ENCODE results near the gene ZNF701. TPM values are rescaled to one million over a fixed set of nuclear protein-coding genes. Genes with fewer than 3 reads are reported as not detected.
"Not testable (repeated sequence)": the region's sequence is repeated elsewhere in the genome, so short reads cannot be mapped to it uniquely, and the experiment has no call there.

The ZNF701 gene
- total RNA-seq, 3 donors from 2014 or later: 14.6 to 27.5 (median 21.0) TPM

GRCh38 chr19:52541608-52542007, 28.5 kb upstream of the ZNF701 start:
- no peaks in the 10 kb centered on the region for H3K36me3 ChIP-seq
- no peaks in the 10 kb centered on the region for H3K4me1 ChIP-seq
- no peak for DNase-seq (ENCODE audit: low spot score in 2 of 2)
- no peaks in the 10 kb centered on the region for H3K27me3 ChIP-seq
- TF ChIP-seq CTCF (IDR thresholded peaks at IDR 0.05): no peak
- TF ChIP-seq POLR2A (IDR thresholded peaks at IDR 0.05): no peak
- no peak for TF ChIP-seq POLR2AphosphoS5 (IDR thresholded peaks at IDR 0.05)
- intact Hi-C loops (cut with DNase I; ENCODE audit: low total_unique reads): no loop called here
- H3K4me3 ChIP-seq: no peak overlapping the region
- no peak overlapping the region for H3K27ac ChIP-seq
- no peaks in the 10 kb centered on the region for H3K9me3 ChIP-seq

GRCh38 chr19:52542541-52542940, 27.5 kb upstream of the ZNF701 start:
- H3K36me3 ChIP-seq; H3K9me3 ChIP-seq; H3K27ac ChIP-seq; DNase-seq (ENCODE audit: low spot score in 2 of 2); H3K27me3 ChIP-seq; H3K4me1 ChIP-seq; H3K4me3 ChIP-seq; intact Hi-C loops (cut with DNase I; ENCODE audit: low total_unique reads): not testable (repeated sequence)

- intact Hi-C loops (cut with DNase I; ENCODE audit: low total_unique reads): no loop called here
- H3K27me3 ChIP-seq: no peaks in the 10 kb centered on the region
- H3K4me3 ChIP-seq: no peak overlapping the region
- DNase-seq (ENCODE audit: low spot score in 2 of 2): no peak
- H3K4me1 ChIP-seq: no peaks in the 10 kb centered on the region
- no peak overlapping the region for H3K27ac ChIP-seq
- TF ChIP-seq CTCF (IDR thresholded peaks at IDR 0.05) (no peak), POLR2A (IDR thresholded peaks at IDR 0.05) (no peak), POLR2AphosphoS5 (IDR thresholded peaks at IDR 0.05) (no peak)
- H3K9me3 ChIP-seq: no peaks in the 10 kb centered on the region
- no peaks in the 10 kb centered on the region for H3K36me3 ChIP-seq
Observed at GRCh38 chr19:52542984-52543664, 27.0 kb upstream of the ZNF701 start.

GRCh38 chr19:52554216-52554971, 15.7 kb upstream of the ZNF701 start:
- H3K4me3 ChIP-seq: no peak overlapping the region
- intact Hi-C loops (cut with DNase I; ENCODE audit: low total_unique reads): no loop called here

GRCh38 chr19:52557231-52557995, 12.7 kb upstream of the ZNF701 start:
- intact Hi-C loops (cut with DNase I; ENCODE audit: low total_unique reads): no loop called here
- no peaks in the 10 kb centered on the region for H3K36me3 ChIP-seq
- no peak for DNase-seq (ENCODE audit: low spot score in 2 of 2)

More at GRCh38 chr19:52554216-52554971, 15.7 kb upstream of the ZNF701 start:
- DNase-seq (ENCODE audit: low spot score in 2 of 2): no peak
- H3K27ac ChIP-seq: no peak overlapping the region
- no peaks in the 10 kb centered on the region for H3K4me1 ChIP-seq
- peaks cover 60 to 88% of the 10 kb centered on the region in 2 donors for H3K9me3 ChIP-seq
- no peaks in the 10 kb centered on the region for H3K27me3 ChIP-seq
- no peaks in the 10 kb centered on the region for H3K36me3 ChIP-seq
- TF ChIP-seq POLR2A (IDR thresholded peaks at IDR 0.05): no peak

GRCh38 chr19:52558732-52559445, 11.2 kb upstream of the ZNF701 start:
- H3K36me3 ChIP-seq; DNase-seq (ENCODE audit: low spot score in 2 of 2); H3K27me3 ChIP-seq; intact Hi-C loops (cut with DNase I; ENCODE audit: low total_unique reads); H3K4me1 ChIP-seq; H3K4me3 ChIP-seq; H3K27ac ChIP-seq: not testable (repeated sequence)
- peaks cover 59 to 91% of the 10 kb centered on the region in 2 donors for H3K9me3 ChIP-seq

More at GRCh38 chr19:52557231-52557995, 12.7 kb upstream of the ZNF701 start:
- Histone ChIP-seq H3K27me3 (no peaks in the 10 kb centered on the region), H3K4me3 (no peak overlapping the region), H3K9me3 (peaks cover 63 to 91% of the 10 kb centered on the region in 2 donors), H3K4me1 (no peaks in the 10 kb centered on the region), H3K27ac (no peak overlapping the region)
- TF ChIP-seq CTCF (IDR thresholded peaks at IDR 0.05): no peak
- TF ChIP-seq POLR2A (IDR thresholded peaks at IDR 0.05): no peak
- no peak for TF ChIP-seq POLR2AphosphoS5 (IDR thresholded peaks at IDR 0.05)

- peaks cover 41 to 73% of the 10 kb centered on the region in 2 donors for H3K9me3 ChIP-seq
- DNase-seq (ENCODE audit: low spot score in 2 of 2); H3K27me3 ChIP-seq; H3K4me1 ChIP-seq; intact Hi-C loops (cut with DNase I; ENCODE audit: low total_unique reads); H3K36me3 ChIP-seq; H3K4me3 ChIP-seq; H3K27ac ChIP-seq: not testable (repeated sequence)
Observed at GRCh38 chr19:52561611-52562010, 8.5 kb upstream of the ZNF701 start.

All from breast epithelium (tissue), 4 donors.